Left hindlimb (tissue), 1 donor: Measurements from ENCODE around the gene CDK15.

Source experiments
- DNase-seq: peaks from one replicate; pipeline ENCODE4 v3.0.0-alpha.2; 2018

Gene CDK15

DNA sequence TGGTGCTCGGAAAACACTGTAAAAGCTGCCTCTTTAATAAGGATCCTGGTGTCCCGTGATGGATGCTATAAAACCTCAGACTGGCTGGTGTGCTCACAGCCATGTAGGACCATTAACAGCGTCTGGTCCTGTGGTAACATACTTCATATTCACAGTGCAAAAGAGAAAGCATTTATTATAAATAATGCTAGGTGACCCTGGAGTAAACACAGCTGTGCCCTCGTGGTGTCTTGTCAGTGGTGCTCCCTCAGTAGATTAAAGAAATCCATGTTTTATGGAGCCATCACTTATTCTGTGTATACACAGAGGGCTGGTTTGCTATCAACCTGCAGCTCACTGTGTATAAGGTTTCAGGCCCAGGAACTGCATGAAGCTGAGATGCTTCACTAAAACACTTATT, 106.9 kb downstream of the CDK15 start:
- no peak for DNase-seq

DNA sequence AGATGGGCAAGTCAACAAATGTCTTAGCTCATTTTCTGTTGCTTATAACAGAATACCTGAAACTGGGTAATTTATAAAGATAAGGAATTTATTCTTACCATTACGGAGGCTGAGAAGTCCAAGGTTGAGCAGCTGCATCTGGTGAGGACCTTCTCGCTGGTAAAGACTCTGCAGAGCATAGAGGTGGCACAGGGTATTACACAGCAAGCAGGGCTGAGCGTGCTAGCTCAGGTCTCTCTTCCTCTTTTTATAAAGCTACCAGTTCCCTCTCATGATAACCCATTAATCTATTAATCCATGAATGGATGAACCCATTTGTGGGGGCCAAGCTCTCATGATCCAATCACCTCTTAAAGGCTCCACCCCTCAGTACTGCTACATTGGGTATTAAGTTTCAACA, 109.1 kb downstream of the CDK15 start:
- DNase-seq: no peak

DNA sequence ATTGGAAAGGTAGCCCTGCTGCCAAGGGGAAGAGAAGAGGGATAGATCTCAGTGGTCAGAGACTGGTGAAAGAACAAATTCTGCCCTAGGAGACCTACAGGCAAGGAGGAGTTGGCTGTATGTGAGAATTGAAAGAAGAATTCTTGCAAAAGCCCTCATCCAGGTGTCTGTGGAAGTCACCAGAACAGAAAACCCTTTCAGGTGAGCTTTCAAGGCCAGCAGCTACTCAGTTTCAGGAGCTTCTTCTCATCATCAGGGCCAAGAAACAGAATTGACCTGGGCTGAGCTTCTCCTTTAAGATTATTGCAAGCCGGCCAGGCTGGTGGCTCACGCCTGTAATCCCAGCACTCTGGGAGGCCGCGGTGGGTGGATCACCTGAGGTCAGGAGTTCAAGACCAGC, 110.2 kb downstream of the CDK15 start:
- DNase-seq: no peak

DNA sequence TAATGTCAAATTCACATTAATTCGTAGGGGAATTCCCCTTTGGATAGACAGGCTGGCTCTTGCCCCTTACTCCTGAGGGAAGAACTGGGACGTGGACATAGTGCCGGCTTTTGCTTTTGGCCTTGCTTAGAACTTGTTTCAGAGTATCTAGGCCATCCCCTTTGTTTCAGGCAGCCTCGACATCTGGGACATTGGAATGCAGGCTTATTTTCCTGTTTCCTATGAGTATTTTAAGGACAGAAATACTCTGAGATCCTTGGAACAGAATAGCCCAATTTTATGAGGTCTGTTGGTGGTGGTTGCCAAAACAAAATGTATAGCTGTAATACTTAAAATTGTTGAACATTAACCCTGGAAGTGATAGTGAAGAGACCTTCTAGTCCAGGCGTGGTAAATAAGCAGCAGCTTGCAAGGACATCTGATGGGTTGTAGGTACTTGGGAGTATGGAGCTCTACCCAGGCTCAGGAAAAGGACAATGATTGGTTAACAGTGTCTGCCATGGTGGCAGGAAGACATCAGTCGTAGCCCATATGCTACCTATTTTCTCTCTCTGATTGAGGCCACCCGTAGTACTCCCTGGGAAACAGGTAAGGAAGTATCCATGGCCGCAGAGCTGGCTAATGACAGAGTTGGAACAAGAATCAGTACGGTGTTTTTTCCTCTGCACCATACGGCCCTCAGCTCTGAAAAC, 112.4 kb downstream of the CDK15 start:
- no peak for DNase-seq

DNA sequence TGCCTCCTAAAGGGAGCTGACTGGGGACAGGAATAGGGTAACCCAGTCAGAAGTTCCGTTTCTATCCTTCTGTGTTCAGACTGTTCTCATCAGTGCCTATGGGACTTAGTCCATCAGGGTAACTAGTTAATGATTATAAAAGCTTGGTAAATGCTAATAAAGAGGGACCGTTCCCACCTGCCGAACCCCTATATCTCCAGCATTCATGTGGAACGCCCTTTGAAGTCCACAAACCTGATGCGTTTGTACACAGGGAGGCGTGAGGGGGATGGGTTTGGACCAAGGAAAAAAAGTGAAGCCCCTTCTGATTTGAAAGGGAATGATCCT, 112.9 kb downstream of the CDK15 start:
- no peak for DNase-seq

DNA sequence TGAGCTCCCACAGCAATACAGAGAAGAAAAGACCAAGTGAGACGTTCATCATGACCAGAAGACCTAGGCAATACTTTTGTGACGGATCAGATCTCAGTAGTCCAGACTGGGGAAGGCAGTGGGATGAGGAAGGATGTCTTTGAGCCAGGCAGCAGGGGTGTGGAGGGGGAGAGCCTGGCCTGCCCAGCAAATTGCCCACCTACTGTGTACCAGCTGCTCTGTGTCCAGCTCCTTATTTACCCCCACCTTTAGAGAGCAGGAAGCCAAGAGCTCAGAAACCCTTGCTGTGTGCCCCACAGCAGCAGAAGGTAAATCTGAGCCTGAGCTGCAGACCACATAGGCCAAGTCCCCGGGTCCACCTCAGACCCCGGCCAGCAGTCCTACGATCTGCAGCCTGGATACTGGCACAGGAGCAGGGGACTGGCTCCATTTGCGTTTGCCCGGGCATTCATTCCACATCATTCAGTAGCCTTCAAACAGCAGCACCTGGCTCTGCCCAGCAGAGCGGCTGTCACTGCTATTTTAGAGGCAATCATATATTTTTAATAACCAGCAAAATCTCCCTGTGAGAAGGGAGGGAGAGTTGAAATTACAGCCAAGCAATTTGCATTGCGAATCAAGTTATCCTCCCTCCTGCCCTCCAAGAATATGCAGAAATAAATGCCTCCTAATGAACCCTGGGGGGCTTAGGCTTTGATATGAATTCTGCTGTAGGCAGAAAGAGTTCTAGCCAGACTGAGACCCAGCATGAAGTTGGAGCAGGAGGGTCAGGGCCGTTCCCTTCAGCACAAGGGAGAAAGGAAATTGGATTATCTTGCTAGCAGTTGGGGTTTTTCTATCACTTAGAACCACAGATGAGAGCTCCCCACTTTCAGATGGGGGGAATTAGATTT, 117.3 kb downstream of the CDK15 start:
- DNase-seq: no peak

DNA sequence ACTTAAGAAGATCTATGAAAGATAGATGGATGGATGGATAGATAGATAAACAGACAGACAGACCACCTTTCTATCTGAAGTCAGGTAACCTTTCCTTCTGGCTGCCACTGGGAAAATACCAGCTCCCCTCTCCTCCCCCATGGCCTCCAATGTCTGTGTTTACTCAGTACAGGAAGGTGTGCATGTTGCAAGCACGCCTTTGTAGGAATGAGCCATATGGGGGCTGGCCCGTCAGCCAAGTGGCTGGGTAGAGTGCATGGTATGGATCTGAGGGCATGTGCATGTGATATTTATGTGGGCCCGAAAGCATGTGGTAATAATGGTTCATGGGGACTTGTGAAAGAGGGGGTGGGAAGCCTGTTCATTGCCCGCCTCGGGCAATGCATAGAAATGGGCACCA, 118.1 kb downstream of the CDK15 start:
- DNase-seq: no peak

DNA sequence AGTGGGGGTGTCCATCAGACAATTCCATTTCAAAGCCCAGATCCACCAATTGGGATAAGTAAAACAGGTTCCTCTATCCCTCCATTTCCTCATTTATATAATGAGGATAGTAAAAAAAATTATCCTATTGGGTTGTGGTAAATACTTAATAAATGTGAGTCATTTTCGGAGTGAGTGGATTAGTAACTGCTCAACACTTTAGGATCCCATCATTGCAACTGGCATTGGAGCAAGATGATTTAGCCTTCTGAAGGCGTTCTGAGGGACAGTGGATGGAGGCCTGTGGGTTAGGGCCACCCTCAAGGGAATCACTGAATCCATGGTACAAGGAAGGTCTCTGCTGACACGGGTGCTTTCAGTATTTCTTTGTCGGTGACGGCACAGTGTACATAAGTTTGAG, 118.7 kb downstream of the CDK15 start:
- DNase-seq: no peak

DNA sequence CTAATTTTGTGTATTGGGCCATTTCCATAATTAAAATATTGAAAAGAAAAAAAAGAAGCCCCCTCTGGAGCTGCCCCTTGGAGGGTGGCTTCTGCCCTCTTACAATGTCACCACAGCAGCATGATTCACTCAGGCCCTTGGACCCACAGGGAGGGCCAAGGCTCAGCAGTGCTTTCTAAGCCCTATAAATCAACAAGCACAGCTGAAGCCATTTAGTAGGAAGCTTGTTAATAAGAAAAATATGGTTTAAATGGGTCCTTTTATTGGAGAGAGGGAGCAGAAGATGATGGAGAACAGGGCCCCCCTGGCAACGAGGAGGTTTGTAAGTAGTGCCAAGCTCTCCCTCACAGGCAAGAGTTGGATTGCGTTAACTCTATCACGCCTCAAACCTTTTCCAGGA, 119.7 kb downstream of the CDK15 start:
- DNase-seq: no peak

DNA sequence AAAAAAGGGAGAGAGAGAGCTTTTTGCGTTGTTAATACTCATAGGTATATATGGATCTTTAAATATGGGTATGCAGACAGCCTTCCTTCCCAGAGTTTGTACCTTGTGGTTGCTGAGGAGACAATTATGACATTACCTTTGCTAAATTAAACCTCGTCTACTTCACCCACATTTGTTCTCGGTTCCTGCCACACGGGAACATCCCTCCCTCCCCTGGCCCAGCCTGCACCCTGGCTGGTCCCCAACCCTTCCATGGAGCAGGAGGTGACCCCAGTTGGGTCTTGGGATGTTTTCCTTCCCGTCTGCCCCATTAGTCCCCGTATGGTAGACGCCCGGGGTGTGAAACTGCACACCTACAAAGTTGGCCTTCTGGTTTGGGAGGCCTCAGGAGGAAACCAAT, 122.0 kb downstream of the CDK15 start:
- no peak for DNase-seq

DNA sequence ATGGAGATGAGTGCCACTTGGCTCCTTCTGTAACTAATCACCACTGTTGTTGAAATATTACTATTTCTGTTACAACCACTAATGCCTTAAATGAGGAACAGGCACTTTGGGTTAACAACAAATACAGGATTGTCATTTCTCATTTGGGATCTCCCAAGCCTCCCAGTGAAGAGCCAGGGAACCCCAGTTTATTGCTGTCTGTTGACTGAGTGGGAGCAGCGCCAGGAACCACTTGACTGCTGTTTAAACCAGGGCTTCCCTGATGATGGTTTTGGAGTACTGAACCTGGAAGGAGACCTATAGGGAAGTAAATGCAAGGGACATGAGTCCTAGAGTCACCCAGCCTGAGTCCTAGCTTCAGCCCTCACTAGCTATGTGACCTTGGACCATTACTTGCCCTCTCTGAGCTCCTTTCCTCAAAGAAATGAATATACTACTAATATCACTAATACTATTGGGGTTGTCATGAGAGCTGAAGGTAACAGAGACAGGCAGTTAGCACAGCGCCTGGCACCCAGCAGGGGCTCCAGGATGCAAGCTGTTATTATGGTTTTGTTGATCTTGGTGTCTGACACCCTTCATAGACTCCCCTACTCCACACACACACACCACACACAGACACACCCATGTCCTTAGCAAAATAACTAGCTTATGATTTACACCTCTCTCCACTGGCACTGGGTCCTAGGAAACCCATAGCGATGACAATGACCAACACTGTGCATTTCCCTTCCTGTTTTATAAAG, 123.1 kb downstream of the CDK15 start:
- no peak for DNase-seq

DNA sequence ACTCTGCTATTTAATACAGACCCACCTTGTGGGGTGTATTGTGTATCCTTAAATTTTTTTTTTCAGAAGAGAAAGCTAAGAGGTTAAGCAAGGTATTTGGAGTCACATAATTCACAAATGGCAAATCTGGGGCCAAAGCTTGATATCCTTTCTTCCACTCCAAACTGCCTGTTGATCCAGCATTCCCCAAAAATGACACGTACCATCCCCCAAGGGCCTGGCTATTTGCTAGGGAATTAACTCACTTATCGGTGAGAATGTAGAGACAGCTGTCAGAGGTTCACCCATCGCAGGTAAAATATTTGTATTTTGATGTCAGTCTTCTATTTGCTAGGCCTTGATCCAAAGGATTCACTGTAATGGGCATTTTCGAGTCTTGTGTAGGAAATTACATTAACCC, 123.7 kb downstream of the CDK15 start:
- no peak for DNase-seq

DNA sequence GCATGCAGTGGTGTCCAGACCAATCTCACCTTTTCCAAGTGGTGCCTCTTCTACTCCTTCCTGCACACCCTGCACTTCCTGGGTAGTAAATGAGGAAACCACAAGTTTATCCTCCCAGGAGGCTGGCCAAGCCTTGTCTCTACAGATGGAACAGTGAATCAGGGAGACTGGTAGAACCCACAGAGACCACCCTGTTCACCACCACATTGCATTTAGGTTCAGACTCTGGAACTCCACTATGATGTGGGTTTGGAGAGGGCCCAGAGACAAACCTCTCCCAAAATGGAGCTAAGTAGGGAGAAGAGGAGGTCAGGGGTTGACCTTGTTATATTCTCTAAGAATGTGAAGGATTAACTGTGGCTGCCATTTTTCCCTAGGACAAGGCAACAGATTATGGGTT, 124.5 kb downstream of the CDK15 start:
- DNase-seq: peak; percentile 39

DNA sequence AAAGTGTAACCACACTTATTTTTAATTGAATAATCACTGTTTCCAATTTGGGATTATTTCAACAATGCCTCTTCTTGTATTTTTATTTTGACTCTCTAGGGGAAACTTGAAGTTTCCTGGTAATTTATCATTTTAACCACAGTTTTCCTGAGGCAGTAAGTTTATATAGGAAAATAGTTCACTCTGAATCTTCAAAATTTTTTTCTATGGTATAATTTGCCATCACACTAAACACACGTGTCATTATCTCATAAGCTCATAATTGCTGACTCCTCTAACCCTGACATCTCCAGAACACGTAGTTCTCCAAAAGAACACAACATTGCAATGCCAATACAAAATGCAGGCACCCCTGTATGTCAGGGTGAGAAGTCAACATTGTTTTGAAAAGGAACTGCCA, 125.1 kb downstream of the CDK15 start:
- DNase-seq: no peak

DNA sequence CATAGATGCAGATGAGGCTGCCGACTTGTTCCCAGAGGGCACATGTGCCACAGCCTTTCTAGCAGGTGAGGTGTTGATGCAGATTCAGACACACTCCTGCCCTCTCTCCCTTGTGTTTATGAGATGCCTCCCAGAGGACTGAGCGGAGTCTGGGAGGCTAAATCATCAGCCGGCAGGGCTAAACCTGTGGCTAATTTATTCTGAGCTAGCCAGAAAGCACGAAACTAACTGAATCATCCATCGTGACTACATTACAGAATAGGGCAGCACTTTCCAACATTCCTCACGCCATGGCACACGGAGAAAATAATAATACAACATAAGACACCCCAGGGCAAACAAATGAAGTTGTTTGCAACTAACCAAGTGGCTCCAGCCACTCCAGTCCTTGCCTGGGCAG, 125.6 kb downstream of the CDK15 start:
- DNase-seq: no peak

DNA sequence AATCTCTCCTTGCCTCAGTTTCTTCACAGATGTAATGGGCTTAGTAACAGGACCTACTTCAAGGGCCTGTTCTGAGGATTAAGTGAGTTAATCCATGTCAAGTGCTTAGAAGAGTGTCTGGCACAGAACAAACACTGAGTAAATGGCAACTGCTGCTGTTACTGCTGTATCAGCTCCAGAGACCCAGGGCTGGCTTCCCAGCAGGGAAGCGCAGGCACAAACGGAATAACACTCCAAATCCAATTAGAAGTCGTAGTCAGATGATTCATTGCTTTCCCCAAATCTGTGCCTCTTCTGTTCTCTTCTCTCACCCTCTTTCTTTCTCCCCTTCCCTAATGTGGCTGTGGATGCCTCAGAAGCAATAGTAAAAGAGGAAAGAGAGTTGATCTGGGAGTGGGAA, 126.2 kb downstream of the CDK15 start:
- DNase-seq: no peak

DNA sequence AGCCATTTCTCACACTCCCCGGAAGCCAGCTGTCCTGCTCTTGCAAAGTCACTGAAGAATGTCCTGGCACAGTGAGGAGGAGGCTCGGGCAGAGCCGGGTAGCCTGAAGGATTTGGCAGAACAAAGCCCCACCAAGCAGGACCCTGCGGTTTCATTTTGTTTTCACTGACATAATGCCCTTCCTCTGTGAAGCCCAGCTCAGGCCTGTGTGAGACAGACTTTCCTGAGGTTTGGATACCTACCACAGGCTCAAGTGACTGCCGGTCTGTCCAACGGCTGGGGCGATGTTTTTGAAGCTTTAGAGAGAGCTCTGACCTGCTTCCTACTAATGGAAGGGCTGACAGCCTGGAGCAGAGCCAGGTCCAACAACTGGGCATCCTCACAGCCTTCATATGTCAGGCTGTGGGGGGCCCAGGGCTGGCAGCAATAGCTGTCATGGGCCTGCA, 127.5 kb downstream of the CDK15 start:
- DNase-seq: peak; percentile 61

DNA sequence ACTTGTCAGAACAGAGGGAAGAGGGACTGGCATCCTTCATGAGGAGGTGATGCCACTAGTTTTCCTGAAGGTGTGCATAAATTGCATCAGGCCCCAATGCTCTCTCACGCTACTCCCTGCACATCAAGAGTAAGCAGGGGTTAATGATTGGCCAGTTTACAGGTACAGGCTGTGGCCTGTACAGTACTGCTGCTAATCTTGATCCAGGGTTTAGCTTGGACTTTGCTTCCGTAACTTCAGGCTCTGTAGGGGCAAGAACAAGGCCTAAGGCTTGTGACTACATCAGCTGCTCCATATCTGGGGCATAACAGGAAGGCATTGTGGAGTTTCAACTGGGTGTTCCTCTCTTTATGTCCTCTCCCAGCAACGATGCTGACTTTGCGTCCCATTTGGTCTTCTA, 130.5 kb downstream of the CDK15 start:
- DNase-seq: no peak

DNA sequence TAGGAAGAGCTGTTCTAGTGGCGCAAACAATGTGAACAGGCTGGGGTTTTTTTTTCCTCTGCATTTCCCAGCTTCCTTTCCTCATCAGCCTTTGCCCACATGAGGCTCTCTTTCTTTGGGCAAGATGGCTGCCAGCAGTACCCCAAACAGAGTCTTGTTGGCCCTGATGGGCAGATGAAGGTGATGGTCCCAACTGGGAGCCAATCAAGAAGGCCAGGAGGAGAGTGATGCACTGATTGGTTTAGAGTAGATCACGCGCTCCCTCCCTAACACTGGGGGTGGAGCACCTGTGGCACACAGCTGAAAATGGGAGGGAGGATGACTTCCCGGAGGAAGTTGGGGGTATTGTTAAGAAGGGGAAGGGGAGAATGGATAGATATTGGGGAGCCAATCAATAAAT, 131.0 kb downstream of the CDK15 start:
- DNase-seq: no peak

DNA sequence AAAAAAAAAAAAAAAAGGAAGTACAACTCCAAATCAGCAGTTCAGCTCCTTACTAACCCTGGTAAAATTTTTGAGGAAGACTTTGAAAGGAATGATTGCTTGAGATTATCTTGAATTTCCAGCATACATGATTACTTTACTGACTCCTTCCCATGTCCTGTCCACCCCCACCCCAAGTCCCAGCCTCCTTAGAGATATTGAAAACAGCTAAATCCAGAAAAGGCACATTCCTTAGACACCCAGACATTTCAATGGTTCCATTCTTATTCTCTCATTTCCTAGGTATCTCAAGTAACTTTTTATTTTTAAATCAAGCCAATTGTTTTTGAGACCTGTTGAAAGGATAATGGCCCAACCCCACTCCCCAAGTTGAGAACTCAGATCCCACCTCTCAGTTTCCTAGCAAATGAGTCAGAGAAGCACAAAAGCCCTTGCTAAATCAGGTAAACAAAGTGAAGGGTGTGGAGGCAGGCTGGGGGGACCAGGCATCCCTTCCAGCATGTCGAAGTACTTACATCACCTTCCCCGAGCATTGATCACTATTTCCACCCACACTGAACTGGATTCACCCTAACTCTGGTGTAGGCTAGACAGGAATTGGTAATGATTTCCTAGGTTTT, 131.9 kb downstream of the CDK15 start:
- no peak for DNase-seq

DNA sequence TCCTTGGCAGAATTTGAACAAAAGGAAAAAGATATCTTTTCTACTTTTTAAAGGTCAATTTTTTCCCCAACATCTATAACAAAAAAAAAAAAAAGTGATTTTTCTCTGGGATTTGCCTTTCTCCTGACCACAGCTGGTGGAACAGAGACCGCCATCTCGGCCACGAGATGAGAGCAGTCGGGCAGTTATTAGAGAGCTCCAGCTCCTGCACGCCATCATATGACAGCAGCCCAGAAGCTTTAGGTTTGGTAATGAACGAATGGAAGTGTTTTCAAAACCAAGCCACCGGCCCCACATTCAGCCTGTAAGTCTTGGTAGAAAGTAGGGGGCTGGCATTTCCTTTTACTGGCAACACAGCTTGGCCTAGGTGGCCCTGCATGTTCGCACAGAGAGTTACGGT, 132.4 kb downstream of the CDK15 start:
- no peak for DNase-seq

DNA sequence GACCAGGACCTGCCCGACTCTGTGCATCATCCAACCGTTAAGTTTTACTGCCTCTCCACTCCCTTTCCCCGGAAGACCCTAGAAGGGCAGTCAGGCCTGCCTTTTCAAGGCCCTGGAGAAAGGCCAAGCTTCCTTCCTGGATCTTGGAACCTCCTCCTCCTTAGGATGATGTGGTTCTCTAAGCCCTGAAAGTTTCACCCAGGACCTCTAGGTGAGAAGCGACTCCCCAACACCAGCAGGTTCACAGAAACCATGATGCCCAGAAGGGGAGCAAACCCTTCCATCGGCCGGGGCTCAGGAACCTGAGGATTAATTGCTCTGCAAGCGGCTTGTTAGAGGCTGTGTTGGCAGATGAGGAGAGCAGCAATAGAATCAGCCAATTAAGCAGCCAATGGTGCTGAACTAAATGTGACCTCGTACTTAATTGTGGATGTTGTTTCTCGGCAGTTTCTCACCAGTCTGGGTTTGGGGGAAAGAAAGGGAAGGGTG, 133.2 kb downstream of the CDK15 start:
- no peak for DNase-seq

DNA sequence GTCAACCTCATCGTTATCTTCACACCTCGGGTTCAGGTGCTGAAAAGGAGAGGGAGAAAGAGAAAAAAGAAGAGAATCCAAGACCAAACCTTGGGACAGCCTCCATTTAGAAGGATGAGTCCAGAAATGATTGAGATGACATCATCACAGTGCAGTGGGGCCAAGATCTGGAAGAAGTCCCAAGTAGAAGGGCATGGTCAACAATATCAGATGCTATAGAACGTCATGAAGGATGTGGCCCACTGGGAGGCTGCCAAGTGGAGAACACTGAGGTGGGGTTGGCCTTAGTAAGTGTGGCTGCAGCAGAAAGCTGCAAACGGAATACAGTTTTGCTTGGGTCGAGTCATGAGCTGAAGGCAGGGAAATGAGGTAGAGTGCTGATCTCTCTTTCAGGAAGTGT, 136.2 kb downstream of the CDK15 start:
- DNase-seq: no peak
